NT2/D1 (cell line): ENCODE measurements around the gene LRBA.

Experiments
- YY1 ChIP-seq: IDR thresholded peaks from 2 replicates; pipeline ENCODE4 v1.6.1; 2011; ENCODE audit not compliant: insufficient read length, insufficient read depth
- ZNF274 ChIP-seq: IDR thresholded peaks from 2 replicates; pipeline ENCODE4 v1.6.1; 2011; ENCODE audit warnings: mild to moderate bottlenecking, low read depth, low read length

DNA sequence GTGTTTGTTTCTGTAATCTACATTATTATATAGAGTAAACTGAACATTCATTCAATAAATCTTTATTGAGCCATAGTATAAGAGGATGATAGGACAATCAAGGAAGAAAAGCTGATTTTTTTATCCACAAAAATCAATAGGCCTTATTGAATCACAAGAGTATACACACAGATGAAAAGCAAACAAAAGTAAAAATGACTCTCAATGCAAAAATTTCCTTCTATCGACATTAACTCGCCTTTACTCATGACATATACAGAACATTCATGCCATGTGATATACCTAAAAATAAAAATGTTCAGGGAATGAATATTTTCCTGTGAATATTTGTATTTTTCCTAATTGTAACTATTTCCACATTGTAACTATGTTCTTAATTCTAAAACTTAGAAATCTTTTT is 161.2 kb downstream of the LRBA start:
- TF ChIP-seq YY1 (no peak), ZNF274 (no peak)
